ENCODE data around the gene SSH2.
A peak's percentile ranks its signal among the peaks of the same experiment; 100 is the strongest.

The SSH2 gene

GRCh38 chr17:29764748-29765147, 165.3 kb downstream of the SSH2 start:
- Histone ChIP-seq H3K9me3 (ENCODE audit: control insufficient read depth in 2 of 2, low read length in 2 of 2) (no peaks in the 10 kb centered on the region), H3K27me3 (ENCODE audit: control insufficient read depth in 2 of 2, insufficient read depth in 2 of 2, low read length in 2 of 2) (no peaks in the 10 kb centered on the region), H3K27ac (ENCODE audit: low read depth in 2 of 2, low read length in 2 of 2) (no peak overlapping the region), H3K4me1 (ENCODE audit: control insufficient read depth in 2 of 2, insufficient read depth in 2 of 2, low read length in 2 of 2) (peaks cover 0 to 2% of the 10 kb centered on the region in 2 donors), H3K9ac (ENCODE audit: low read depth in 1 of 2, low read length in 2 of 2) (no peak overlapping the region), H3K36me3 (ENCODE audit: control insufficient read depth in 2 of 2, insufficient read depth in 2 of 2, low read length in 2 of 2) (no peaks in the 10 kb centered on the region), H3K4me3 (ENCODE audit: low read length in 2 of 2) (no peak overlapping the region)

GRCh38 chr17:29764217-29764616, 165.8 kb downstream of the SSH2 start:
- H3K9me3 ChIP-seq (ENCODE audit: control insufficient read depth in 2 of 2, low read length in 2 of 2): no peaks in the 10 kb centered on the region
- no peak overlapping the region for H3K9ac ChIP-seq (ENCODE audit: low read depth in 1 of 2, low read length in 2 of 2)
- peaks cover 0 to 2% of the 10 kb centered on the region in 2 donors for H3K4me1 ChIP-seq (ENCODE audit: control insufficient read depth in 2 of 2, insufficient read depth in 2 of 2, low read length in 2 of 2)
- H3K36me3 ChIP-seq (ENCODE audit: control insufficient read depth in 2 of 2, insufficient read depth in 2 of 2, low read length in 2 of 2): no peaks in the 10 kb centered on the region
- no peak overlapping the region for H3K4me3 ChIP-seq (ENCODE audit: low read length in 2 of 2)
- H3K27ac ChIP-seq (ENCODE audit: low read depth in 2 of 2, low read length in 2 of 2): no peak overlapping the region
- no peaks in the 10 kb centered on the region for H3K27me3 ChIP-seq (ENCODE audit: control insufficient read depth in 2 of 2, insufficient read depth in 2 of 2, low read length in 2 of 2)

- H3K4me3 ChIP-seq (ENCODE audit: low read length in 2 of 2): no peak overlapping the region
- peaks cover 0 to 2% of the 10 kb centered on the region in 2 donors for H3K4me1 ChIP-seq (ENCODE audit: control insufficient read depth in 2 of 2, insufficient read depth in 2 of 2, low read length in 2 of 2)
- no peaks in the 10 kb centered on the region for H3K36me3 ChIP-seq (ENCODE audit: control insufficient read depth in 2 of 2, insufficient read depth in 2 of 2, low read length in 2 of 2)
- no peak overlapping the region for H3K27ac ChIP-seq (ENCODE audit: low read depth in 2 of 2, low read length in 2 of 2)
- no peak overlapping the region for H3K9ac ChIP-seq (ENCODE audit: low read depth in 1 of 2, low read length in 2 of 2)
- no peaks in the 10 kb centered on the region for H3K27me3 ChIP-seq (ENCODE audit: control insufficient read depth in 2 of 2, insufficient read depth in 2 of 2, low read length in 2 of 2)
- no peaks in the 10 kb centered on the region for H3K9me3 ChIP-seq (ENCODE audit: control insufficient read depth in 2 of 2, low read length in 2 of 2)
Measured at GRCh38 chr17:29763273-29763672, 166.8 kb downstream of the SSH2 start.

DNA sequence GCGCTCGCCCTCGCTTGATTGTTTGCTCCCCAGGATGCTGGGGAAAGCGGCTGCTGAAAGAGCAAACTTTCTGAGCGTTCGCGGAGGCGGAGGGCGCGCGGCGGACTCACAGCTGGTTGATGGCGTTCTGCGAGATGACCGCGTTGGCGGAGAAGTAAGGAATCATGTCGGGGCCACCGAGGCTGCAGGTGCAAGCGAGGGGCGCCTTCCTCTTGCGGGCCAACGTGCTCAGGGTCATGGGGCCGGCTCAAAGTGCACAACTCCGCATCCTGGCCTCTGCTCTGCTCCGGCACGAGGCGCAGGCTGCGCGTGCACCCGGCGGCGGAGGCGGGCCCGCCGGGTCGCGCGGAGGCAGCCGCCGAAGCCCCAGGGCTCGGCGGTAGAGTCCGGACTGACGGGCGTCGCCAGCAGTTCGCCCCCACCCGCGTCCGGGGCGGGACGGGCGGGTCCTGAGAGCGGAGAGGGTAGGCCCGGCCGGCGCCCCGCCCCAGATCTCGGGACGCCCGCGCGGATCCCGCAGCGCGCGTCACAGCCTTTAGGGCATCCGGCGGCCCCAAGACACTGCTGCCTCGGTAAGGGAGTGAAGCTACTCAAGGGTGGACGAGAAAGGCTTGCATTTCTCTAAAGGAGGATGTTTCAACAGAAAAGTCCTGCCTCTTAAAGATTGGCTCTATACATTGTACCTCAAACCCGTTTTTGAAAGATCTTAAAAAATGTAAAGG, 168.8 kb downstream of the SSH2 start:
- Histone ChIP-seq H3K27ac (ENCODE audit: low read depth in 2 of 2, low read length in 2 of 2) (peak overlapping the region; percentile 74 to 84), H3K9me3 (ENCODE audit: control insufficient read depth in 2 of 2, low read length in 2 of 2) (no peaks in the 10 kb centered on the region), H3K4me3 (ENCODE audit: low read length in 2 of 2) (peak overlapping the region; percentile 78 to 81), H3K4me1 (ENCODE audit: control insufficient read depth in 2 of 2, insufficient read depth in 2 of 2, low read length in 2 of 2) (peaks cover 0 to 2% of the 10 kb centered on the region in 2 donors), H3K36me3 (ENCODE audit: control insufficient read depth in 2 of 2, insufficient read depth in 2 of 2, low read length in 2 of 2) (no peaks in the 10 kb centered on the region), H3K27me3 (ENCODE audit: control insufficient read depth in 2 of 2, insufficient read depth in 2 of 2, low read length in 2 of 2) (no peaks in the 10 kb centered on the region), H3K9ac (ENCODE audit: low read depth in 1 of 2, low read length in 2 of 2) (peak overlapping the region; percentile 72 to 77)

GRCh38 chr17:29760279-29761039, 169.6 kb downstream of the SSH2 start:
- Histone ChIP-seq H3K4me1 (ENCODE audit: control insufficient read depth in 2 of 2, insufficient read depth in 2 of 2, low read length in 2 of 2) (peaks cover 0 to 2% of the 10 kb centered on the region in 2 donors), H3K9ac (ENCODE audit: low read depth in 1 of 2, low read length in 2 of 2) (peak overlapping the region; percentile 72 to 77), H3K4me3 (ENCODE audit: low read length in 2 of 2) (peak overlapping the region; percentile 78 to 81), H3K9me3 (ENCODE audit: control insufficient read depth in 2 of 2, low read length in 2 of 2) (no peaks in the 10 kb centered on the region), H3K36me3 (ENCODE audit: control insufficient read depth in 2 of 2, insufficient read depth in 2 of 2, low read length in 2 of 2) (no peaks in the 10 kb centered on the region), H3K27me3 (ENCODE audit: control insufficient read depth in 2 of 2, insufficient read depth in 2 of 2, low read length in 2 of 2) (no peaks in the 10 kb centered on the region), H3K27ac (ENCODE audit: low read depth in 2 of 2, low read length in 2 of 2) (peak overlapping the region; percentile 74 to 84)

DNA sequence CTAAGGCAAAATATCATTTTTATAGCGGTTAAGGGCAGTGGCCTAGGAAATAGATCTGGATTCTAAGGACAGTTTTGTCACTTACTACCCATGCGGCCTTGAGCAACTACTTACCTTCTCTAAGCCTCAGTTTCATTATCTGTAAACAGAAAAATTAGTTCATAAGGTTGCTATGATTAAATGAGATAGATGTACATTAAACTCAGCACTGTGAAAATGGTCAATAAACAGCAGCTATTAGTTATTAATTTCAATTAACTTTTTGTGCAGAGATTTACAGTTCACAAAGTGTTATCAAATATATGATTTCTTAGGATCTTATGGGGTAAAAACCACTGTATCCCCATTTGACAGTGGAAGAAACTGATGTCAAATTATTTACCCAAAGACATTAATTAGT, 171.8 kb downstream of the SSH2 start:
- Histone ChIP-seq H3K9me3 (ENCODE audit: control insufficient read depth in 2 of 2, low read length in 2 of 2) (no peaks in the 10 kb centered on the region), H3K4me3 (ENCODE audit: low read length in 2 of 2) (no peak overlapping the region), H3K9ac (ENCODE audit: low read depth in 1 of 2, low read length in 2 of 2) (no peak overlapping the region), H3K27me3 (ENCODE audit: control insufficient read depth in 2 of 2, insufficient read depth in 2 of 2, low read length in 2 of 2) (no peaks in the 10 kb centered on the region), H3K4me1 (ENCODE audit: control insufficient read depth in 2 of 2, insufficient read depth in 2 of 2, low read length in 2 of 2) (peaks cover 0 to 2% of the 10 kb centered on the region in 2 donors), H3K27ac (ENCODE audit: low read depth in 2 of 2, low read length in 2 of 2) (no peak overlapping the region), H3K36me3 (ENCODE audit: control insufficient read depth in 2 of 2, insufficient read depth in 2 of 2, low read length in 2 of 2) (no peaks in the 10 kb centered on the region)

GRCh38 chr17:29757788-29758187, 172.2 kb downstream of the SSH2 start:
- Histone ChIP-seq H3K27ac (ENCODE audit: low read depth in 2 of 2, low read length in 2 of 2) (no peak overlapping the region), H3K9me3 (ENCODE audit: control insufficient read depth in 2 of 2, low read length in 2 of 2) (no peaks in the 10 kb centered on the region), H3K4me1 (ENCODE audit: control insufficient read depth in 2 of 2, insufficient read depth in 2 of 2, low read length in 2 of 2) (peaks cover 0 to 2% of the 10 kb centered on the region in 2 donors), H3K27me3 (ENCODE audit: control insufficient read depth in 2 of 2, insufficient read depth in 2 of 2, low read length in 2 of 2) (no peaks in the 10 kb centered on the region), H3K9ac (ENCODE audit: low read depth in 1 of 2, low read length in 2 of 2) (no peak overlapping the region), H3K36me3 (ENCODE audit: control insufficient read depth in 2 of 2, insufficient read depth in 2 of 2, low read length in 2 of 2) (no peaks in the 10 kb centered on the region), H3K4me3 (ENCODE audit: low read length in 2 of 2) (no peak overlapping the region)

DNA sequence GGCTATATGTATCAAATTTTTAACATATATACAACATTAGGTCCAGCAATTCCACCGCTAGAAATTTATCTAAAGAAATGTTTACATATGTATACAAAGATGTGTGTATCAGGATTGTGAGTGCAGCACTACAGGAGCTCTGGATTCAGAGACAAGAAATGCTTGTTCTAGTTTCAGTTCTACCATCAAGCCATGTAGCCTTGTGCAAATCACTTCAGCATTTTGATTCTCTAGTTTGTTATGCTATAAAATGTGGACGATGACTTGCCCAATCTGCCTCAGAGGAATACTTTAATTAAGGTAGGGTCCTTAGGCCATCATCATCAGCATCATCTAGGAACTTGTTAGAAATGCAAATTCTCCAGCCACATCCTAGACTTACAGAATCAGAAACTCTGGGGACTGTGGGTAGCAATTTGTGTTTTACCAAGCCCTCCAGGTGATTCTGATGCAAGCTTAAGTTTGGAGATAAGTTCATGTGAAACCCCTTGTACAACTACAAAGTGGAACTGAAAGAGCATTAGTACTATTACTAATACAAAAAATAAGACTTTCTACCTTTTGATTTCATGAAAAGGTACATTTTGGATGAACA, 176.1 kb downstream of the SSH2 start:
- Histone ChIP-seq H3K27ac (ENCODE audit: low read depth in 2 of 2, low read length in 2 of 2) (no peak overlapping the region), H3K27me3 (ENCODE audit: control insufficient read depth in 2 of 2, insufficient read depth in 2 of 2, low read length in 2 of 2) (no peaks in the 10 kb centered on the region), H3K36me3 (ENCODE audit: control insufficient read depth in 2 of 2, insufficient read depth in 2 of 2, low read length in 2 of 2) (peaks cover 0 to 3% of the 10 kb centered on the region in 2 donors), H3K4me1 (ENCODE audit: control insufficient read depth in 2 of 2, insufficient read depth in 2 of 2, low read length in 2 of 2) (no peaks in the 10 kb centered on the region), H3K9me3 (ENCODE audit: control insufficient read depth in 2 of 2, low read length in 2 of 2) (no peaks in the 10 kb centered on the region), H3K9ac (ENCODE audit: low read depth in 1 of 2, low read length in 2 of 2) (no peak overlapping the region), H3K4me3 (ENCODE audit: low read length in 2 of 2) (no peak overlapping the region)

DNA sequence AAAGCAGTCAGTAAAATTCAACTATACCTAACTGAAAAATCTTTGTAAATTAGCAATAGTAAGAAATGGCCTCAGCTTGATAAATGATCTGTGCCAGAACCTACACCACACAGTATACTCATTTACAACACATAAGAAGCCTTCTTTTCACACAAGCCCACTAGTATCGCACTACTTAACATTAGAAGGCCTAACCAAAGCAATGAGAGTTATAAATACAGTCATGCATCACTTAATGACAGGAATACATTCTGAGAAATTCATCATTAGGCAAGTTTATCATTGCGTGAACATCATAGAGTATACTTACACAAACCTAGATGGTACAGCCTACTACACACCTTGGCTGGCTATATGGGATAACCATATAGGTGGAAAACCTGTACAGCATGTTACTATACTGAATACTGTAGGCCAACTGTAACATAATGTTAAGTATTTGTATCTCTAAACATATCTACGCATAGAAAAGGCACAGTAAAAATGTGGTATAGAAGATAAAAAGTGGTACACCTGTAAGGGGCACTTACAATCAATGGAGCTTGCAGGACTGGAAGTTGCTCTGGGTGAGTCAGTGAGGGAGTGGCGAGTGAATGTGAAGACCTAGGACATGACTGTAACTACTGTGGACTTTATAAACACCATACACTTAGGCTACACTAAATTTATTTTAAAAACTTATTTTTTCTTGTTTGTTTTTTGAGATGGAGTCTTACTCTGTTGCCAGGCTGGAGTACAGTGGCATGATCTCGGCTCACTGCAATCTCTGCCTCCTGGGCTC, 180.8 kb downstream of the SSH2 start:
- Histone ChIP-seq H3K9me3 (ENCODE audit: control insufficient read depth in 2 of 2, low read length in 2 of 2) (no peaks in the 10 kb centered on the region), H3K4me1 (ENCODE audit: control insufficient read depth in 2 of 2, insufficient read depth in 2 of 2, low read length in 2 of 2) (peaks cover 5 to 6% of the 10 kb centered on the region in 2 donors), H3K27ac (ENCODE audit: low read depth in 2 of 2, low read length in 2 of 2) (no peak overlapping the region)

More for the DNA sequence above, 180.8 kb downstream of the SSH2 start:
- peaks cover 0 to 3% of the 10 kb centered on the region in 2 donors for H3K36me3 ChIP-seq (ENCODE audit: control insufficient read depth in 2 of 2, insufficient read depth in 2 of 2, low read length in 2 of 2)
- no peak overlapping the region for H3K4me3 ChIP-seq (ENCODE audit: low read length in 2 of 2)
- H3K27me3 ChIP-seq (ENCODE audit: control insufficient read depth in 2 of 2, insufficient read depth in 2 of 2, low read length in 2 of 2): no peaks in the 10 kb centered on the region
- H3K9ac ChIP-seq (ENCODE audit: low read depth in 1 of 2, low read length in 2 of 2): no peak overlapping the region
